ENCODE data around the gene TPM4.

DNA sequence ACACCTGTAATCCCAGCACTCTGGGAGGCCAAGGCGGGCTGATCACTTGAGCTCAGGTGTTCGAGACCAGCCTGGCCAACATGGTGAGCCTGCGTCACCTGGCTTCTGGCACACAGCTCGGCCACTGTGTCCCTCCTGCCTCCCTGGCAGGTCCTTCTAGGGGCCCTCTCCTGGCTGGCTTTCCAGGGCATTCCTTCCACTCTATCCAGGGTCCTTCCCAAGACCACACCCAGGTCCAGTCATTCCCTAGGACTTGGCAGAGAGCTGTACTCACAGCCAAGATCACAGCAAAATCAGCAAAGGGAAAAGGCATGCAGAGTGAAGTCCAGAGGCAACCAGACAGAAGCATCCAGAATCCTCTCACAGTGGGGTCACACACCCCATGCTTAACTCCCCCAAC, 57.5 kb downstream of the TPM4 start:
- TF ChIP-seq, protein P1, sequence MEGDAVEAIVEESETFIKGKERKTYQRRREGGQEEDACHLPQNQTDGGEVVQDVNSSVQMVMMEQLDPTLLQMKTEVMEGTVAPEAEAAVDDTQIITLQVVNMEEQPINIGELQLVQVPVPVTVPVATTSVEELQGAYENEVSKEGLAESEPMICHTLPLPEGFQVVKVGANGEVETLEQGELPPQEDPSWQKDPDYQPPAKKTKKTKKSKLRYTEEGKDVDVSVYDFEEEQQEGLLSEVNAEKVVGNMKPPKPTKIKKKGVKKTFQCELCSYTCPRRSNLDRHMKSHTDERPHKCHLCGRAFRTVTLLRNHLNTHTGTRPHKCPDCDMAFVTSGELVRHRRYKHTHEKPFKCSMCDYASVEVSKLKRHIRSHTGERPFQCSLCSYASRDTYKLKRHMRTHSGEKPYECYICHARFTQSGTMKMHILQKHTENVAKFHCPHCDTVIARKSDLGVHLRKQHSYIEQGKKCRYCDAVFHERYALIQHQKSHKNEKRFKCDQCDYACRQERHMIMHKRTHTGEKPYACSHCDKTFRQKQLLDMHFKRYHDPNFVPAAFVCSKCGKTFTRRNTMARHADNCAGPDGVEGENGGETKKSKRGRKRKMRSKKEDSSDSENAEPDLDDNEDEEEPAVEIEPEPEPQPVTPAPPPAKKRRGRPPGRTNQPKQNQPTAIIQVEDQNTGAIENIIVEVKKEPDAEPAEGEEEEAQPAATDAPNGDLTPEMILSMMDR (IDR thresholded peaks at IDR 0.05), result no peak
- no peak for TF ChIP-seq EZH2 (IDR thresholded peaks at IDR 0.05; ENCODE audit: borderline replicate concordance, insufficient read depth, low read depth, low read length, poor library complexity, severe bottlenecking)
